Measurements from ENCODE around the gene MRFAP1. TPM values are rescaled to one million over a fixed set of nuclear protein-coding genes. Genes with fewer than 3 reads are reported as not detected.

The MRFAP1 gene
- total and polyA plus RNA-seq, 2 of the 4 experiments (the other 2 are of a cell fraction) = 65.4 to 268 TPM

DNA sequence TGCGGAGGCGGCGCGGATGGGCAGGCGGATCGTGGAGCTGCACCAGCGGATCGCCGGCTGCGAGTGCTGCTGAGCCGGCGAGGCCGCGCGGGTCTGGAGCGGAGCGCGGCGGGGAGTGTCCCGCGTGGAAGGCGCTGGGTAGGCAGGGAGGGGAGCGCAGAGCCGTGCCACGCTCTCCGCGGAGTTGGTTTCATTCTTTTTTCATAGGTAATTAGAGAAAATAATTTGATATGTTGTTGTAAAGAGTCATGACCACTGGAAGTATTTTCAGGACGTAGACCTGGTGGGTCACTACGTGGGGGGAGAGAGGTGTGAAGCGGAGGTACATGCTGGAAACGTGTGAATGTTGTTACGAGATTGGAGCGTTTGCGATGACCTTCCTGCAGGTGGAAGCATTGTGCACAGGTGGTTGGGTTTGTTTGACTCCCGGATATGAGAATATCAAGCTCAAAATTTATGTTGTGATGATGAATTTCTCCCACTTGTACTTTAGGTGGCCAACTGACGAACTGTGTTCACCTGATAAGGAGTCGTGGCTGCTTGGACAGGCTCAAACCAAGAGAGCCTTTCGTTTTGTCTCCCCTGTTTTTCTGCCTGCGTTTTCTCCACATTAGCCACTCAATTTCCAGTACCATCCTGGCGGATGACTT lies 34.1 kb downstream of the MRFAP1 start:
- Histone ChIP-seq H3K4me2 (ENCODE audit: low read depth, low read length) (peak overlapping the region; percentile 99), H3K9me3 (ENCODE audit: control insufficient read depth, insufficient read depth, low read length) (no peaks in the 10 kb centered on the region), H4K8ac (ENCODE audit: low read depth in 2 of 2, low read length in 2 of 2) (no peak overlapping the region), H3K56ac (ENCODE audit: extremely low read depth, insufficient read depth, low read length) (no peak overlapping the region), H2AK5ac (ENCODE audit: low read depth, low read length) (no peak overlapping the region), H3K36me3 (ENCODE audit: control insufficient read depth, insufficient read depth, low read length) (peaks cover 9% of the 10 kb centered on the region), H3K27ac (ENCODE audit: insufficient read depth, low read length) (peak overlapping the region; percentile 2; the same call in 1 of the 2 replicates), H3K9me1 (ENCODE audit: insufficient read depth, low read length) (peaks cover 29% of the 10 kb centered on the region), H4K91ac (ENCODE audit: insufficient read depth, low read depth, low read length) (no peak overlapping the region; the same call in 1 of the 2 replicates), H3K9ac (ENCODE audit: low read depth, low read length) (peak overlapping the region; percentile 43), H2BK15ac (ENCODE audit: low read depth, low read length) (no peak overlapping the region), H3K79me1 (ENCODE audit: low read depth in 1 of 2, low read length in 2 of 2) (peaks cover 29 to 38% of the 10 kb centered on the region in 2 experiments; a peak in 3 of 4 replicates), H3K23ac (ENCODE audit: low read depth, low read length) (peak overlapping the region; percentile 92), H2BK20ac (ENCODE audit: low read depth, low read length) (no peak overlapping the region), H3K4me1 (ENCODE audit: control insufficient read depth, insufficient read depth, low read length) (peaks cover 16% of the 10 kb centered on the region), H3K4ac (ENCODE audit: low read depth, low read length) (peak overlapping the region; percentile 70), H2BK5ac (ENCODE audit: low read depth, low read length, poor library complexity, severe bottlenecking) (no peak overlapping the region), H3K18ac (ENCODE audit: low read depth, low read length) (no peak overlapping the region), H2AFZ (replicated peaks; ENCODE audit: low read length, poor library complexity) (peak overlapping the region; percentile 95), H4K5ac (ENCODE audit: low read depth, low read length) (no peak overlapping the region), H2BK120ac (ENCODE audit: low read depth, low read length) (no peak overlapping the region), H4K20me1 (ENCODE audit: insufficient read depth, low read length) (peaks cover 22% of the 10 kb centered on the region), H3K4me3 (ENCODE audit: insufficient read depth, low read depth, low read length) (peak overlapping the region; percentile 61), H3K14ac (replicated peaks; ENCODE audit: low read depth, low read length) (peak overlapping the region; percentile 50), H3K27me3 (ENCODE audit: control insufficient read depth, insufficient read depth, low read length) (no peaks in the 10 kb centered on the region), H2AK9ac (replicated peaks; ENCODE audit: low read depth, low read length, poor library complexity) (peak overlapping the region; percentile 38)
- no peak for ATAC-seq (ENCODE audit: low read depth)
- intact Hi-C loops (cut with micrococcal nuclease) = no loop called here
- TF ChIP-seq, protein P1, sequence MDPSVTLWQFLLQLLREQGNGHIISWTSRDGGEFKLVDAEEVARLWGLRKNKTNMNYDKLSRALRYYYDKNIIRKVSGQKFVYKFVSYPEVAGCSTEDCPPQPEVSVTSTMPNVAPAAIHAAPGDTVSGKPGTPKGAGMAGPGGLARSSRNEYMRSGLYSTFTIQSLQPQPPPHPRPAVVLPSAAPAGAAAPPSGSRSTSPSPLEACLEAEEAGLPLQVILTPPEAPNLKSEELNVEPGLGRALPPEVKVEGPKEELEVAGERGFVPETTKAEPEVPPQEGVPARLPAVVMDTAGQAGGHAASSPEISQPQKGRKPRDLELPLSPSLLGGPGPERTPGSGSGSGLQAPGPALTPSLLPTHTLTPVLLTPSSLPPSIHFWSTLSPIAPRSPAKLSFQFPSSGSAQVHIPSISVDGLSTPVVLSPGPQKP (IDR thresholded peaks at IDR 0.05; ENCODE audit: borderline replicate concordance, low read depth, low read length) = no peak
- TF ChIP-seq RAD21 (IDR thresholded peaks at IDR 0.05; ENCODE audit: low read length) (peak; percentile 40), BHLHE40 (IDR thresholded peaks at IDR 0.05; ENCODE audit: low read depth, low read length) (no peak), SMC3 (IDR thresholded peaks at IDR 0.05; ENCODE audit: low read depth, low read length) (no peak)
- TF ChIP-seq, protein P2, sequence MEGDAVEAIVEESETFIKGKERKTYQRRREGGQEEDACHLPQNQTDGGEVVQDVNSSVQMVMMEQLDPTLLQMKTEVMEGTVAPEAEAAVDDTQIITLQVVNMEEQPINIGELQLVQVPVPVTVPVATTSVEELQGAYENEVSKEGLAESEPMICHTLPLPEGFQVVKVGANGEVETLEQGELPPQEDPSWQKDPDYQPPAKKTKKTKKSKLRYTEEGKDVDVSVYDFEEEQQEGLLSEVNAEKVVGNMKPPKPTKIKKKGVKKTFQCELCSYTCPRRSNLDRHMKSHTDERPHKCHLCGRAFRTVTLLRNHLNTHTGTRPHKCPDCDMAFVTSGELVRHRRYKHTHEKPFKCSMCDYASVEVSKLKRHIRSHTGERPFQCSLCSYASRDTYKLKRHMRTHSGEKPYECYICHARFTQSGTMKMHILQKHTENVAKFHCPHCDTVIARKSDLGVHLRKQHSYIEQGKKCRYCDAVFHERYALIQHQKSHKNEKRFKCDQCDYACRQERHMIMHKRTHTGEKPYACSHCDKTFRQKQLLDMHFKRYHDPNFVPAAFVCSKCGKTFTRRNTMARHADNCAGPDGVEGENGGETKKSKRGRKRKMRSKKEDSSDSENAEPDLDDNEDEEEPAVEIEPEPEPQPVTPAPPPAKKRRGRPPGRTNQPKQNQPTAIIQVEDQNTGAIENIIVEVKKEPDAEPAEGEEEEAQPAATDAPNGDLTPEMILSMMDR (conservative IDR thresholded peaks at IDR 0.05; ENCODE audit: low read depth, low read length) = peak; percentile 36
- CTCF ChIA-PET = interaction anchor here (0.7 to 1.6 kb wide), 3 partner anchors 13 to 34 kb away, joined by 3 to 4 read pairs (median 3); no protein-coding TSS in a partner anchor
- WGBS, 2 experiments (ENCODE audit: extremely low coverage in 2 of 2, insufficient read length in 1 of 2) = 1% methylated on average over 29 of the region's 40 CpGs; no CpG with 5 or more reads in 1 of the 2 experiments
- BruUV-seq (replicated peaks) = TSS peak; percentile 73
- in situ Hi-C loops (cut with MboI; ENCODE audit: low sequenced_read_pairs) = no loop called here
- DNase-seq = peak; percentile 41
- POLR2A ChIA-PET (ENCODE audit: unreplicated experiment) = no interaction called here
- dilution Hi-C loops (cut with HindIII; ENCODE audit: low sequenced_read_pairs, unreplicated experiment) = no loop called here
